Measurements from ENCODE around the gene RELCH.

The RELCH gene

DNA sequence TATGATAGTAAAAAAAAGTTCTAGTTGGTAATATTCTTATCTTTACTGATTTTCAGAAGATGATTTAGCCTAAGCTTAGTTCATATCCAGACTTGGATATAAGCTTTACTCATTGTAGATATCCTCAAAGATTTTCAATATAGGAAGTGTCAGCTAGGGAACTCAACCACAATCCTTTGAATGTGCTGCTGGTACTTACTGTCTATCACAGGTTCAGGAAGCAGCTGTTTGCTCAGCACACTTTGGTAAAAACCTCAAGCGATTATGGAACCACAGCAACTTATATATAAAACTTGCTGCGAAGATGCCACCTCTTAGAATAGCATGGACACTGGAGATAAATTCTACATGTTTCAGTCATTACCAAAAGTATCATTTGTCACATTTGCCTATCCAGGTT is 77.9 kb downstream of the RELCH start:
- DNase-seq: peak; percentile 96

DNA sequence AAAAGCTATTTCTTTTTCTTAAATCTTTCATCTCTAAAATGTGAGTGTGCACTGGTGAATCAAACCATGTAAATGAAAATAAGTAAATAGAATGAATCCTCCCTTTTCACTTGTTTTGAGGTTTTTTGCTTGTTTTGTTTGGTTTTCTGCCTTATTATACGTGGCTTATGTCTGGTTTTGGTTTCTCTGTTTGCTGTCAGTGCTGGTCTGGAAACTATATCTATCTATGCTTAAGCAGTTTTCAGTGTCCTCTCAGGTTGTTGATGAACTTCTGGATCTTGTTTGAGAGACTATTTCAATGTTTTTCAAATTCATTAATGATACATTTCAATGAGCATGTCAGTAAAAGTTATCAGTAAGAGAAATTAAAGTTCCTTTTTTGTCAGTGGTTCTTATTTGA is 90.0 kb downstream of the RELCH start:
- DNase-seq: no peak

DNA sequence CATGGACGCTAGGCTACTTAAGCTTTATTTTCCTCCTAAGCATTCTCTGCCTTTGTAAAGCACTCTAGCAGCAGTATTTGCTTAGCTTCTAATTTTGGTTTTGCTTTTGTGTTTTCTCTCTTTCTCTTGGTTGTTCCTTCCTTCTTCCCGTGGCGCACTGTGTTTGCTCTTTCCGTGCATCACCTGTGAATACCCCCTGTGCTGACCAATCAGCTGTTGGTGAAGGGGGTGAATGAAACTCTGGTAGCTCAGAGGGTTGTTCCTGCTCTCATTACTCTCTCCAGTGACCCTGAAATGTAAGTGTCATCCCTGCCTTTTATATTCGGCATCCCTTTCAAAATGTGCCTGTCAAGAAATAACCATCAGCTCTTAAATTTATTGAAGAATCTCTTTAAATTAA is 92.5 kb downstream of the RELCH start:
- DNase-seq: no peak

DNA sequence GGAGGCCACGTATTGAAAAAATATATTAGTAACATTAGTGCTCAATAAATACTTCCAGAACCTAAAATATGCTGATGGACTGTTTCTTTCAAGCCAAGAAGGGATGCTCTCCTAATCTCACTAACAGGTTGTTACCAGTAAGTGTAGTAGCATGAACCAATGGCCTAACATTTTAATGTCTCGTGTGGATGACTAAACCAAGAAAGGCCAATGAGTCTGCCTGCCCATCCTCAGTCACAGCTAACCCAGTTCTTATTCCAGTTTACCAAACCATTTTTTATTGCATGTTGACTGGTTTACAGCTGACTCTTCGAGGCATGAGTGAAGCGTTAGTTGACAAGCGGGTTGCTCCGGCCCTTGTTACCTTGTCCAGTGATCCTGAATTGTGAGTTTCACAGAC is 93.0 kb downstream of the RELCH start:
- no peak for DNase-seq

DNA sequence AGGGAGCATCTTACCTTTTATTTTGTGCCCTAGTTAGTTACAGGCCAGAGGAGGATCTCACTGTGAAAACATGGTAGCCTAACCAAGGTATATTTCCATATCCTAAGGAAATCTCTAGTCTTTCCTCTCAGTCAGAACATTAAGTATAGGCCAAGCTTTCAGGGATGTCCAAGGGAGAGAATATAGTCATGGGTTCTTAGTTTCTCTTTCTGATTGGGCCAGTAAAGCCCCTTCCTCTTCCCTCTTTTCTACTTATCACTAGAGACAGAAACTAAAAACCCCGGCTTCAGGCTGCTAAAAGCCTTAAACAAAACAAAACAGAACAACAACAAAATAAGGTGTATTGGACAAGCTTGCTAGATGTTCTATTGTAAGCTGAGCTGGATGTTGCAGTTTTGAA is 93.7 kb downstream of the RELCH start:
- no peak for DNase-seq

DNA sequence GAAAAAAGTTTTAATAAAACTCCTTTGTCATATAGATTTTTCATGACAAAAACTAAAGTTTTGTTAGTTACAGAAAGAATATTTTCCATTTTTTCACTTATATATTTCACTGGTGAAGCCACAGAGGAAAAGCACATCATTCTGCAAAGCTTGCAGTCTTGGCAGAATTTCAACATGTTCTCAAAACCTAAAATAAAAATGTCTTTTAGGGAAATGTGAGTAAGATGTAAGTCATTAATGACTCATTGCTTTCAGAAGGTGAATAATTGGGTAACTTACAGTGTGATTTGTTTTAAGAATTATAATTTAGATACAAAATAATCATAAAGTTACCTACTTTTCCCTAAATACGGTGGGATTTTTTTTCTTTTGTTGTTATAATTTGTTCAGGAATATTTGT is 94.6 kb downstream of the RELCH start:
- DNase-seq: peak; percentile 20

DNA sequence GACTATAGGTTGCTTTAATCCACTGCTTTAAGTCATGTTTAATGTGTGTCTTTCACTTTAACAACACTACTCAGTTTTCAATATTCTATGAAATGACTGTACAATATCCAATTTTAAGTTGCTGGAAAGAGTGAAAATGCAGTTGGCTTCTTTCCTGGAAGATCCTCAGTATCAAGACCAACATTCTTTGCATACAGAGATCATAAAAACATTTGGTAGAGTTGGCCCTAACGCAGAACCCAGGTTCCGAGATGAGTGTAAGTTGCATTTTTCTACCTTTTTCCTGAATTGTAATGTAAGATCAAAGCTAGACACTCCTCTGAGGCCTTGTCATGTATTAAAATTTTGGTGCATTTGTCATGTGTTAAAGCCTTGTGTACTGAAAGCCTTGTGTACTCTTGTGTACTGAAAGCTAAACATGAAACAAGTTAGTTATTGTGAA is 95.2 kb downstream of the RELCH start:
- no peak for DNase-seq

DNA sequence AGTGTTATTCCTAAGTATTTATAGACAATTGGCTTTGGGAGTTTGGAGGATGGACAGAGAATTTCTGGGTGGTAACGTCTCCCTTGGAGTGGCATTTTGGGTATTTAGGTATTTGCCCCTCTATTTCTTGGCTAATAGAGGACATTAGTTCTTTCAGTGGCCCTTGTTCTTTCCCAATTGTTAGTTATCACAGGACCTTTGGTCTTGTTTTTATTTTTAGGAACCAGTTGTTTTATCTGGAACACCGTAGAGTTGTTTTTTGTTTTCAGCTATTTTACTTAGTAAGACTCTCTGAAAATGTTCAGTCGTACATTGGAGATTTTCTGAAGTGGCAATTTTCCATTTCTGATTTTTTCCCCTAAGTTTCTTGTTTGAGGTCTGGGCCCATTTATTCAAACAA is 97.6 kb downstream of the RELCH start:
- no peak for DNase-seq

DNA sequence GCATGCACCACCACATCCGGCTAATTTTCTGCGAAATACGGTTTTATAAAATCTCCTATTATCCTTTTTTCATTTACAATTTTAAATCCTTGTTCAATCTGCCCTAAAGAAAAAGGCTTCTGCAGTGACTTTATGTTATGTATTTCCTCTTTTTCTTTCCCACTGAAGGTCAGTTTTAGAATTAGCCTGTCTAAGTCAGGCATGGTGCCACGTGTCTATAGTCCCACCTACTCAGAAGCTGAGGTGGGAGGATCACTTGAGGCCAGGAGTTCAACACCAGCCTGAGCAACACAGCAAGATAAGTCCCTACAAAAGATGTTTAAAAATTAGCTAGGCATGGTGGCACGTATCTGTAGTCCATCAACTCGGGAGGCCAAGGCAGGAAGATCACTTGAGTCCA is 98.2 kb downstream of the RELCH start:
- DNase-seq: no peak

DNA sequence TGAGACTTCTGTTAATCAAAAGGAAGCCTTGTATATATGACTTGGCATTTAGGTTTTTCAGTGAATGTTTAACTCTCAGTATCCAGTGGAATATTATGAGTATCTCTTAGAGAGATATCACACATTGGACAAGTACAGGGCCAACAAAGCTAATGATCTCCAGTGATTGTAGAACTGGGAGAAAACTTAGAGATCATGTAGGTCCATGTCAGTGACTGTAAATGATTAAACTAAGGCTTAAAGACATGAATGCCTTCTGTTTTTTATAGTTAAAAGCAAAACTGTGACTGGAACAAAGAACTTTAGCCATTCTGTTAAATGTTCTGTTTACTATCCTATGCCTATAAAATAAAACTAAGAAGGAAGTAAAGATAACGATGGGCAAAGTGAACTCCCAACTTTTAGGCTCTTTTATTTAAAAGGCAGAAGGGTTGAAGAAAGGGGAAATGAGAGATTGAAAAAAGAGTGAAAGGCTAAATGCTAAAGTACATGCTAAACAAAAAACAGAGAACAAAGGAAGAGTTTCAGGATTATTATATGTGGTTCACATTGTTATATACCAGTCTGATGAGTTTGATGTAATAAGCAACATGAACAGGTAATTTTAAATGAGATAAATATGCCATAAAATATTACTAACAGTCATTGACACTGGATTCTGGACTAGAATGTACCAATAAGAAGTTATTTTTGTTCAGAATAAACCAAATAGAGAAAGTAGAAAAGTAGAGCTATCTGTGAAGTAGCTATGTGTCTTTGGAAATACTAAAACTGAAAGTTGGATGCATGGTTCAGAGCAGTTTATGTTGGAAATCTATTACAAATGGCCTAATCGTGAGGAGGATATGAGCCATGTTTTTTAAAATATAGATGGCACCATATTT is 101.0 kb downstream of the RELCH start:
- DNase-seq: no peak

DNA sequence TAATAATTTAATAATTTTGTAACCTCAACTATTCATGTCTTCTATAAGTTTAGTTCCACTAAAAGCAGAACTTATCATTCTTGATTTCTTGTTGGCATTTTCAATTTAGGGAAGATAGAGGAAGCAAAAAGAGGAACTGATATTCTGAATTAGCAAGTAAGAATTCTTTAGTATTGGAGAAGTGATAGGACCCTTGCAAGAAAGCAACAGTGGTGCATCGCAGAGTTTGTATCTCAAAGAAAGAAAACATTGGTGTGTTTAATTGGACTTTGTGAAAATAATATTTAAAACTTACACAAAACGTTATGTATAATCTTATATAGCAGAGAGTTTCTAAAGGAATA is 101.6 kb downstream of the RELCH start:
- DNase-seq: peak; percentile 75

DNA sequence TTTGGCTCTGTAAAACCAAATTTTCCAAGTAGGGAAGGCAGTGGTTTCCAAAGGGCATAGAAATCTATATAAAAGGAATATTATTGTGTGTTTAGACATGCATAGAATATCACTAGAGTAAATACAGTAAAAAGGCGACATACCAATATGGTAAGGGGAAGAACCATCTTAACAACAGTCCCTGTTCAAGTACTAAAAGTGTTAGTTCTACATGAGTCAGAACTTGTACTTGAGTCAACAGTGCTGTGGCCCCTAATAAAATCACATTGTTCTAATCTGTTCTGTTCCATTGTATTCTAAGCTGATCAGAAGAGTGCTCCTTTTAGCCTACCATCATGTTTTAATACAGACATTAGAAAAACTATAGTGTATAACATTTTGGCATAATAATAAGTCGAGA is 102.0 kb downstream of the RELCH start:
- no peak for DNase-seq

DNA sequence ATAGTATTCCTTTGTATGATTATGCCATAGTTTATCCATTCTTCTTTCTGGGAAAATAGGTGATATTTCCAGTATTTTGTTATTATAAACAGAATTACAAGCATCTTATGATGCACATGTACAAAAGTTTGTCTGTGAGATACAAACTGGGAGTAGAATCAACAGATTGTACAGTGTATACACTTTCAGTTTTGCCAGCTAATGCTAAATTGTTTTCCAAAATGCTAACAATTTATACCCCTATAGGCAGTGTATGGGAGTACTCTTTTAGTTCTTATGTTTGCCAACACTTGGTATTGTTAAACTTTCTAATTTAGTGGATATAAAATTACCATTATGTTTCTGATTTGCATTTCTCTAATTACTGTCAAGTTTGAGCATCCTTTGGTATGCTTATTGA is 107.0 kb downstream of the RELCH start:
- DNase-seq: no peak

DNA sequence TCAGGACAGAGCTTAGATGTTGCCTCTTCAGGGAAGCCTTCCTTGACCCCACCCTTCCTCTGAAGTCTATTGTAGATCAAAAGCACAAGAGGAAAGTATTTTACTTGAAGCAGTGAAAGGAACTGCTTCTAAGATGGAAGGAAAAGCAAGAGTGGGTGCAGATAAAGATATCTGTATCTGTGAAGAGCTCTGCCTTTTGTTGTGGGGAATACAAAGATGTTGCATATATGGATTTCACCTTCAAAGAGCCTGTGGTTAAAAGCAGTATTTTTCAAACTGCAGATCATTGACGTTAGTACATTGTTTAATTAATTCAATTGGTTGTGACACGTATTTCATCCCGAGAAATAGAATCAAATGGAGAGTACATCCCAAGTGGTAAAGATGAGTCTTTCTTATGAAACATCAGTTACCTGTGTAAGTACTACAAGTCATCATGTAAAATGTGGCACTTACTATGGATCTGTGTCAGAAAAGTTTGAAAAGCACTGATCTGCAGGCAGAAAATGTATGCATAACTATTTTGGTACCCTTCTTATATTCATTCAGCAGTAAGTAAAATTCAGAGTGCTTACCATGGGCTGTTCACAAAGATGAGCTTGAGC is 113.4 kb downstream of the RELCH start:
- no peak for DNase-seq

DNA sequence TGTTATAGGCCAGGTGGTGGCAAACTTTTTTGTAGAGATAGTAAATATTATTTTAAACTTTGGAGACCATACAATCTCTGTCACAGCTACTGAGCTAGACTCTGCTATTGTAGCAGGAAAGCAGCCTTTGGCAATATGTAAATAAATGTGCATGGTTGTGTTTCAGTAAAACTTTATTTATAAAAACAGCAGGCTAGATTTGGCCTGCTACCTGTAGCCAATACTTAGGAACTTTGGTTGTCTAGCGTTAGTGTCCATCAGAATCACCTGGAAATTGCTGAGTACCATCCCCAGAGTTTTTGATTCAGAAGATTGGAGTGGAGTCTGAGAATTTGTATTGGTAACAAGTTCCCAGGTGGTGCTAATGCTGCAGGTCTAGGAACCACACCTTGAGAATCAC is 114.3 kb downstream of the RELCH start:
- no peak for DNase-seq

DNA sequence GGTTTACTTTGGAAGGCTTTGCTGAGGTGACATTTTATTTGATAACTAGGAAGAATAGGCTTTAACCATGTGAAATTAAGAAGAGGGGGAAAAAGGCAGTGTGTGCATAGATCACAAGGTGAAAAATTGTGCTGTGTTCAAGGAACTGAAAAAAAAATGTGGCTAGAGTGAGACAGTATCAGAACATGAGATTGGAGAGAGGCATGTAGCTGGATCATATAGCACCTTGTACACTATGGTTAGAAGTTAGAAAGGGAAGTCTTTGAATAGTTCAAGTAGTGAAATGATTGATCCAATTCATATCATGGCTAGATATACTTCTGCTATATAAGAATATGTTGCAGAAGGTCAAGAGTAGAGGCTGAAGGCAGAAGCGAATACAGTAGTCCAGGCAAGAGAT is 125.8 kb downstream of the RELCH start:
- no peak for DNase-seq

DNA sequence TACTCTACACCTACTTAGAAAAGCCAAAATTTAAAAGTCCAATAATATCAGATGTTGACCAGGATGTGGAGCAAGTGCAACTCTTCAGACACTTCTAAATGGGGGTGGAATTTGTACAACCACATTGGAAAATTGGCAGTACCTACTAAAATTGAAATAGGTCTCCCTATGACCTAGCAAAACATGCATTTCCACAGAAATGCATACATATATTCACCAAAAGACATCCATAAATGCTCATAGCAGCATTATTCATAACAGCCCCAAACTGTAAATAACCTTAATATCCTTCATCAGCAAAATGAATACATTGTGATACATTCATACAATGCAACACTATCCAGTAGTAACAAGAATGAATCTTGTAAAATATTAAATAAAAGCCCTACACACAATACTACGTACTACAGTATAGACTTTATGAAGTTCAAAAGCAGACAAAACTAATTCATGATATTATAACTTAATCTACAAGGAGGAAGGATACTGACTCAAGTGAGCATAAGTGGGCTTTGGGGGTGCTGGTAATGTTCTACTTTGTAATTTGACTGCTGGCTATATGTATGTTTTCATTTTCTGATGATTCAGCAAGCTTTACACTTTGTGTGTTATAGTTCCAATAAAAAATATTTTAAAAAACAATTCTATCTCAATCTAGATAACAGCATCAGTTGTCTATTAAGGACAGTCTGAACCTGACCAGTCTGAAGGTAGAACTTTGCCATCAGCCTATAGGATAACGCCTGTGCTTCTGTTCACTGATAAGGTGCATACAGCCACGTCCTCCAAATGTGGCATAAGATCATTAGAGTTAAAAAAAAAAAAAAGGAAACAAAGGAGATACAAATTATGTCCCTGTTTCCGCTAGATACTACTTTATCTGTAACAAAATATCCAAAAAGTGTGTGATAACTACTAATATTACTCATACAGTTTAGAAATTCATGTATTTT is 131.4 kb downstream of the RELCH start:
- DNase-seq: peak; percentile 60

DNA sequence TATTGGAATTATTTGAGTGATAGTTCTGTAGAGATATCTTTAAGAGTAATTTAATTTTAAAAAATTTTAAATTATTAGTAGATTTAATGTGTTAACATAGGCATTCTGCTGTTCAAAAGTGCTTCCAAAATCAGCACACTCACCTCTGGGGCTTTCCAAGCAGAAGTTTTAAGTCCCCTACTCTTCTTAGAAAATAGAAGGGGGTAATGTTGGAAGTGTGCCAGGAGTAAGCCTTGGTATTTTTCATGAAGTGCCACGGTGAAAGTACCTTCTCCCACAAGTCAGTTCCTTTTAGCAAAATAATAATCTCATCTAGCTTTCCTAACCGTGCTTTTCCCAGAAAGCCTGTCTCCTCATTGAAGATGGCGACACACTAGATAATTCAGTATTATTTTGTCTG is 134.1 kb downstream of the RELCH start:
- peak; percentile 18 for DNase-seq

DNA sequence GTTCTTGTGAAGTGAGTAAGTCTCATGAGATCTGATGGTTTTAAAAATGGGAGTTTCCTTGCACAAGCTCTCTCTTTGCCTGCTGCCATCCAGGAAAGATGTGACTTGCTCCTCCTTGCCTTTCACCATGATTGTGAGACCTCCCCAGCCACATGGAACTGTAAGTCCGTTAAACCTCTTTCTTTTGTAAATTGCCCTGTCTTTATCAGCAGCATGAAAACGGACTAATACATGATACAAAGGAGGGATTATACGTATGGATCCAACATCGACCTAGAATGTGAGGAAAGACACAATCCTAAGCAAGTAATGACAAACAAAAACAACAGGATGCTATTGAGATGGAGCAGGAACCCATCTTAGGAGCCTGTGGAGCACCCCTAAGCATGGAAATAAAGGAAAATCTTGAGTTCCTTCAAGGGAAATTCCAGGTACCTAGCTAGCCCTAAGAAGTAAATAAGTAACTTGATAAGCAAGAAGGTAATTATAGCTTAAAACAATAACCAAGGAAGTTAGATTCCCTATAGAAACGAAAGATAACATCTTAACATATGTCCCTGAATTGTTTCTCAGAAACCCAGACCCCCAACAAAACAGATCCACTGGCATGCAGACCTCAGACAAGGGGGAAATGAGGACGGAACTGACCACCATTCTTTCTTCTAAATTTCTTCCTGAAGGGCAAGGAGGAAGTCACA is 136.6 kb downstream of the RELCH start:
- DNase-seq: no peak

DNA sequence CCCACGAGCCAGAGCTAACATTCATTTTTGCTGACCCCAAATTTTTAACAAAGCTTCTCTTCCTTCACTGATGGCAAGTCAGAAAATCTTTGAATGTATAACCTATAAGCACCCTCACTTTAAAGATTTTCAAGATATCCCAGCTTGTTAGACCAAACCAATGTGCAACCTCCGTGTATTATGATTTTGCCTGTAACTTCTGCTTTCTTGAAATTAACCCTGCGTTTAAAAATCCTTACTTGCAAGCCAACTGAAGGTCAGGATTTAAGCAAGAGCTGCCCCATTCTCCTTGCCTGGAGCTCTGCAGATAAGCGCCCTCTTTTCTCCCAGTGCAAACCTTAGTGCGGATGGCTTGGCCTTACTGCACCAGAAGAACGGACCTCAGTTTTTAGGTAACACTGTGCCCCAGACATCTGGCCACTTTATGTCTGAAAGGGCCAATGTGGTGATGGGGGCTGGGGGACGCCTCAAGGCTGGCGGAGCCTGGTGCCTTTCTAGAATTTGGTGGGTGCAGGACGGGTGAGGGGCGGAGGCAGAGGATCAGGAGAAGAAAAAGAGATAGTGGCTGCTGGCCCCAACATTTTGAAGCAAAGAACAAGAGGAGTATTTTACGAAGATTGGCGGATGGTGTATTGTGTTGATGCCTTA is 137.2 kb downstream of the RELCH start:
- DNase-seq: peak; percentile 71

DNA sequence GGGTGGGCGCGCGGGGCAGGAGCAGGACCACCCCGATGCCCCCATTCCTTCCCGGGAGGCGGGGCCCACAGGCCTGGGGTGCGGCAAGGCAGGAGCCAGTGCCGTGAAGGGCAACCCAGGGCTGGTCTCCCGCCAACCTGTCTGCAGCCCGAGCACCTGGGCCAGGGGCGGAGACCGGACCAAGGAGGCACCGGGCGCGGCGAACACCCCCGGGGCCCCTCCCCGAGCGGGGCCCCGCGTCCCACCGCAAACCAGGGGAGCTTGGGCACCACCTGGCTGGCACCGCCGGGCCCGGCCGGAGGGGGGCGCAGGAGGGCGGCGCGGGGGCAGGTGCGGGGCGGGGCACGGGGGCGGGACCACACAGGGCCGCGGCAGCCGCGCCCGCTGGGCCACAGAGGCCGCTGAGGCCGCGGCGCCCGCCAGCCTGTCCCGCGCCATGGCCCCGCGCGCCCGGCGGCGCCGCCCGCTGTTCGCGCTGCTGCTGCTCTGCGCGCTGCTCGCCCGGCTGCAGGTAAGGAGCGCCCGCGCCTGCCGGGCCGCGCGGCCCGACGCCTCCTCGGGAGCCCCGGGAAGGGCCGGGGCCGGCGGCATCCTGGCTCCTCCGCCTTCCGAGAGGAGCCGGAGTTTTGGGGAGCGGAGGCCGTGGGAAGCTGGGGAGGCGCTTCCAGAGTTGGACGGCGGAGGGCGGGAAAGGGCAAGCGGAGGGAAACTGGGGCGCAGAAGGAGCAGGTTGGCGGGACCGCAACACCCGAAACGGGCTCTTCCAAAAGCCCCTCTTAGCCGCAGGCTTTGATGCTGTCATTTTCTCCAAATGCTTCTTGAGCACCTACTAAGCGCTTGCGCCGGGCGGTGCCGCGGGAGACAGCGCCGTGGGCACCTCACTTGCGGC is 138.1 kb downstream of the RELCH start, which contains the start of gene TNFRSF11A:
TSS of gene TNFRSF11A (plus strand) at position 394 of the 889 bp plus-strand sequence. CDS start at position 437, 43 bp downstream.
- DNase-seq: peak; percentile 62

All from hematopoietic multipotent progenitor cell treated with erythropoietin and hydrocortisone succinate and interleukin-3 and kit ligand, for 4 days (in vitro differentiated cells).